AG08395 (cell line): ENCODE results near the gene ORMDL2.
"Not testable (repeated sequence)": the region's sequence is repeated elsewhere in the genome, so short reads cannot be mapped to it uniquely, and the experiment has no call there.

Experiments used
- DNase-seq: peaks from one replicate; pipeline ENCODE4 v3.0.0; 2012; ENCODE audit warnings: mixed read lengths, low spot score

The ORMDL2 gene

GRCh38 chr12:55852740-55853139 lies 34.9 kb downstream of the ORMDL2 start:
- no peak for DNase-seq

- DNase-seq, result no peak
Measured at GRCh38 chr12:55861396-55861795, 43.6 kb downstream of the ORMDL2 start.

GRCh38 chr12:55861871-55862270 lies 44.0 kb downstream of the ORMDL2 start:
- DNase-seq, result no peak

GRCh38 chr12:55862286-55862685 lies 44.4 kb downstream of the ORMDL2 start:
- DNase-seq, result no peak

GRCh38 chr12:55862931-55863330 lies 45.1 kb downstream of the ORMDL2 start:
- not testable (repeated sequence) for DNase-seq

- DNase-seq, result no peak
Measured at GRCh38 chr12:55865327-55865726, 47.5 kb downstream of the ORMDL2 start.

GRCh38 chr12:55866454-55867004 lies 48.7 kb downstream of the ORMDL2 start:
- not testable (repeated sequence) for DNase-seq
